HG03196 (cell line): ENCODE data around the gene JAKMIP2.
A peak's percentile ranks its signal among the peaks of the same experiment; 100 is the strongest.
"Not testable (repeated sequence)": the region's sequence is repeated elsewhere in the genome, so short reads cannot be mapped to it uniquely, and the experiment has no call there.

ENCODE experiments used
- ATAC-seq: cut with Tn5 transposase; IDR thresholded peaks from one replicate; pipeline ENCODE4 v1.9.1; 2021; ENCODE audit not compliant: unreplicated experiment

Gene JAKMIP2

DNA sequence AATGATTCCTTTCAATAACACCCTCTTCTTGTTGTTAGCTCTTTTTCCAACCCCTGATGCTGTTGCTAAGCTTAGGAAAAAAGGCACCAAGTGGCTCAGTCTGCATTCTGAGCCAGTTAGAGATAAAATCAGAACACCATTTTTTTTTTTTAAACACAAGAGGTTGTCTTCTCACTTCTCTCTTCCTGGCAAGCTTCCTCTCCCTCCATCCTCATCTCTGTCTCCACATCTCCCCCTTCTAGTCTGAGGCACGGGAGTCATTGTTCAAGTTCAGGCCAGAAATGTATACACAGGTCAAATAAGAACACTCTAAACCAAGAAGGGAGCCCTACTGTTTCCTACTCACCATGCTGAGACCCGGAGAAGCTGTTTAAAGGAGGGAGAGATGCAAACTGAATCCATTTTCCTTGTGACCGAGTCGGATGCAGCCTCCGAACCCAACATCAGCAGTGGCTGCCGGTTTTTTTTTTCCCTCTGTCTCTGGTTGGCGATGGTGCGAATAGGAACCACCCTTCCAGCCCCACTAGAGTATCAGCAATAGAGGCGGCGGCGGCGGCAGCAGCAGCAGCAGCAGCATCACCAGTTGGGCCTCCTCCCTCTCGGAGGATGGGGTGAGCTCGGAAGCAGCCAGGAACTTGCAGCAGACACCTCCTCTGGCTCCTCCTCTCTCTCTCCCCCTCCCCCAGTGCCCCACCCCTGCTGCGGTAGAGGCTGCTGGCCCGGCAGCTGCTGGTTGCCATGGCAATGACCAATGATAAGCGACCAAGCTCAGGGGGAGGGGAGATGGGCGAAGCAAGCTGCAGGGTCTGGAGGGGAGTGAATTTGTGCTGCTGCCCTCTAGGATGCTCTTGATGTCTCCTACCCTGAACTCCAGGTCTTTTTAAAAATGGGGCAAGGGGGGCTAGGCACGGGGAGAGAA is at the start of gene JAKMIP2:
TSS of gene JAKMIP2 (minus strand) at position 619 of the 919 bp plus-strand sequence. CDS start 110,922 bp downstream, outside the sequence.
- no peak for ATAC-seq

DNA sequence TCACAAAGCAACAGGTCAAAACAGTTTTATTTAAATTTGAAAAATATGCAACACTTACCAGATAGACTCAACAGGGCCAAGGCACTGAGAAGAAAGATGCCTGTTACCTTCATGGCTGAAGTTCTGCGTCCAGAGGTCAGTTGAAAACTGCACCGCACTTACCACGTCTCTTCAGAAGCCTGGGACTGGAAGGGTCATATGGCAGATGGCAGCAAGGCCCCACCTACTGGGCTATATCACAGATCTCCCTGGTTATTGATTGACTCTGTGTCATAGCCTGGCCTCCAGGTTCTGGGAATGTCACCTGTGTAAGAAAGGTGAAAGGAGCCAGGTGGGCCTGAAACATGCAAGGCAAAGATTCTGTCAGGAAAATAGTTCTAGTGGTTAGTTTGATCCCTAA is 48.9 kb upstream of the JAKMIP2 start, which contains the start of gene SPINK1:
TSS of gene SPINK1 (minus strand) at position 207 of the 400 bp plus-strand sequence. CDS start at position 113, 94 bp downstream.
- ATAC-seq: no peak

DNA sequence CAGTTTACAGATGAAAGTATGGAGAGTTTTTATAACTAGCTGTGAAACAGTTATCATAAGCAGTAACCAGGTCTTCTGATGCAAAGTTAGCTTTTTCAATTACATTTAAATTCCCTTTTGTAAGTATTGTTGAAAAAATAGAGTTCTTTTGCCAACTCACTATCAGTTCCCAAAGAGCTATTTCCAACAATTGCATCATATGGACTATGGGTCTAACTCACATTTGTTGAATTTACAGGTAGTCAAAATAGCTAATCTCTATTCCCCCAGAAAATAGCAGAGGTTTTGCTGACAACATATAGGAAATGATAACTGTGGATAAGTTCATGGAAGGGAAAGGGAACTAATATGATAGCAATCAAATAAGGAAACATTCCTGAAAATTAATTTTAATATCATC is 47.5 kb upstream of the JAKMIP2 start:
- ATAC-seq: no peak

DNA sequence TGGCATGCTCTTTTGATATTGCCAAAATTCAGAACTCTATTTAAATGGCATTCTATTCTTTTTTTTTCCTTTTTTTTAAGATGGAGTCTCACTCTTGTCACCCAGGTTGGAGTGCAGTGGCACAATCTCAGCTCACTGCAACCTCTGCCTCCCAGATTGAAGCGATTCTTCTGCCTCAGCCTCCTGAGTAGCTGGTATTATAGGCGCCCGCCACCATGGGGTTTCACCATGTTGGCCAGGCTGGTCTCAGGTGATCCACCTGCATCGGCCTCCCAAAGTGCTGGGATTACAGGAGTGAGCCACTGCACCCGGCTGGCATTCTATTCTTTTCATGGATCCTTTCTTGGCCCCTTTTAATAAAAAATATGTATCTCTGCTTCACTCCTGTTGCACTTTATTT is 44.5 kb upstream of the JAKMIP2 start:
- ATAC-seq: not testable (repeated sequence)

DNA sequence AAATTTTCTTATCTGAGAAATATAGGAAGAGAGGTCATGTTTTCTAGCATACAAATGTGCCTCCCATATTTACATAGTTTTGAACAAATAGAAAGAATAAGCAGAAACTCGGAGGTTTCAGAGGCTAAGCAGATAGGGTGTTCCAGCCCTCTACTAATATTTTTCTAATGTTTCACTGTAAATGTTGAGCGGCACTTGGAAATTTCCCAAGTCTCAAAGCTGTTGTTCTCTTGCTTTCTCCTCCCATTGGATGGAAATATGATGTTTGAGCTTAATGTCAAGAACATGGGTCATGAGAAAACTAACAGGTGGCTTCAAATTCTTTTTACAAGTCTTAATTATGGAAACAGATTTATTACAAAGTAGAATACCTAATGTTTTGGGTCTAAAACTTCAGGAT is 43.8 kb upstream of the JAKMIP2 start:
- ATAC-seq: no peak

DNA sequence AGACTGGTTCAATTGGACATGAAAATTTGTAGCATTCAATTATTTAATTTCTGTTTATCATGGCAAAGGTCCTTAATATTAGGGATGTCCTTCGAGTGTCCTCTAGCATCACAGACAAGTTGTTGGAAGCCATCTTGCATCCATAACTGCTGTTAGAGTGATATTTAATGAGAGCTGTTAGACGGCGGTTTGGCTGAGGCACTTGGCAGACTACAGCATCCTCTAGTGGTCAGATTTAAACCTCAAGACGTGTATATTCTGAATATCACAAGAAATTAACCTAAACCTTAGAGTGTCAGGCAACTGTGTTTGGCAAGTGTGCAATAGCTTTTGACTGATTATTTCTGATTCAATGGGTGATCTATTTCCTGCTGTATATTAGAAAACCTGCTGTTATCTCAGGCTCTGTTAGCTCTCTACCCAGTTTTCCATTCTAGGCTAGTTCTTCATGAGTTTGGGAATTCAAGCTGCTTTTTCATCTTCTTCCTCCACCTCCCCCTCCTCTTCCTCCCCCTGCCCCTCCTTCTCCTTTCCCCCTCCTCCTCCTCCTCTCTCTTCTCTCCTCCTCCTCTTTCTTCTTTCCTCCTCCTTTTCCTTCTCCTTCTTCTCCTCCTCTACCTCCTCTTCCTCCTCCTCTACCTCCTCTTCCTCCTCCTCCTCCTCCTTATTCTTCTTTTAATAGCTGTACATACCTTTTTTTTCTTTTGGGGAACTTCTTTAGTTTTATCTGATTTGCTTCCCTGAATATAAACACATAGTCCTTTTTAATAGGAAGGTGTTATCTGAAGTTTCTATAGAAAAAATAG is 40.4 kb upstream of the JAKMIP2 start:
- peak; percentile 87 for ATAC-seq

DNA sequence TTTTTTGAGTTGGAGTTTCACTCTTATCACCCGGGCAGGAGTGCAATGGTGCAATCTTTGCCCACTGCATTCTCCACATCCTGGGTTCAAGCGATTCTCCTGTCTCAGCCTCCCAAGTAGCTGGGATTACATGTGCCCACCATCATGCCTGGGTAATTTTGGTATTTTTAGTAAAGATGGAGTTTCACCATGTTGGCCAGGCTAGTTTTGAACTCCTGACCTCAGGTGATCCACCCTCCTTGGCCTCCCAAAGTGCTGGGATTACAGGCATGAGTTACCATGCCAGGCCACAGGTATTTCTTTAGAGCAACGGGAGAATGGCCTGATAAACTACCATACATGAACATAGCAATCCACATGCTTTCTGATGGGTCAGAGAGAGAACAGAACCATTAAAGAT is 39.7 kb upstream of the JAKMIP2 start:
- not testable (repeated sequence) for ATAC-seq

DNA sequence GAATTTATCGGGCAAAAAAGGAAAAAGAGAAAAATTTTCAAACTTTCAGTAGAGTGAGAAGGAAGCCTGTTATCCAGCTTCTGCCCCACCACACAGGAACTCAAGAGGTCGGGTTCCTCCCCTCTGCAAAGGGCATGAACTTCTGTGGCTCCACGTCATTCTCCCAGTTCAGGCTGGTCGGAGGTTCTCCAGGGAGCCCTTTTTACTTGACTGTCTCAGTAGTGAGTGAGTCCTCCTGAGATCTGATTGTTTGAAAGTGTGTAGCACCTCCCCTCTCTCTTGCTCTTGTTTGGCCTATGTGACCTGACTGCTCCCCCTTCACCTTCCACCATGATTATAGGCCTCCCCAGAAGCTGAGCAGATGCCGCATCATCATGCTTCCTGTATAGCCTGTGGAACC is 39.2 kb upstream of the JAKMIP2 start:
- ATAC-seq: no peak

DNA sequence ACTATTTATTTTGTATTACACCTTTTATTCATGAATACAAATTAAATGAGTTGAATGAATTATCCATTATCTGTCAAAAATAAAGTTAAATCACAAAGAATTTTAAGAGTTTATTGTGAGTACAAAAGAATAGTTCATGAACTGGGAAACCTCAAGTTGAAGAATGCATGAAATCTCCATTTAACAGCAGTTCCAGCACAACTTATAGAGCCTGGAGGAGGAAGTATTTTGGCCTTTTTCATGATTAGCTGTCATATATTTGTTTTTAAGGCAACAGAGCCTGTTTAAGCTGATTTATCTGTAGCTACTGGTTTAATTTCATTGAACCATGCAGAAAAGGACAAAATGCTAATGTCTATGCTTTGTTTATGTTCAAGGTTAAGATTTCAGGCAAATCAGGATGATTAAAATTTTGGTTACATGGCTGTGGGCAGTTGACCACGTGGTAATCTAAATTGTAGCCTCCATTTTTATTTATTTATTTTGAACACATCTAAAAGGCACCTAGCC is 36.8 kb upstream of the JAKMIP2 start:
- ATAC-seq: no peak

DNA sequence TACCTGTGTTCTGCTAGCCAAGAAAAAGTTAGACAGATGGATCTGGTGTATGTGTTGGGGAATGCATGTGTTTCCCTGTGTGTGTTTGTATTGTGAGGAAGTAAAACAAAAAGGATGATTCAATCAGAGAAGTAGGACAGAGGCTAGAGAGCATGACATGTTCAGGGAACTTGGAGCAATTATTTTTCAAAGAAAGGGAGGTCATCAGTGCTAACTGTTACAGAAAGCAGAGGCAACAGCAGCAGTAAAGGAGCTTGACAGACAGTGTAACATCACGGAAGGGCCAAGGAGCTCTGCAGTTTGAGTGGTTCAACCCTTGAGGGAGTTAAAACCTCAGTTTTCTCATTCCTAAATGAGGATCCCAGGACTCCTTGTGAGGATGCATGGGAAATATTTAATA is 35.8 kb upstream of the JAKMIP2 start:
- ATAC-seq: no peak

DNA sequence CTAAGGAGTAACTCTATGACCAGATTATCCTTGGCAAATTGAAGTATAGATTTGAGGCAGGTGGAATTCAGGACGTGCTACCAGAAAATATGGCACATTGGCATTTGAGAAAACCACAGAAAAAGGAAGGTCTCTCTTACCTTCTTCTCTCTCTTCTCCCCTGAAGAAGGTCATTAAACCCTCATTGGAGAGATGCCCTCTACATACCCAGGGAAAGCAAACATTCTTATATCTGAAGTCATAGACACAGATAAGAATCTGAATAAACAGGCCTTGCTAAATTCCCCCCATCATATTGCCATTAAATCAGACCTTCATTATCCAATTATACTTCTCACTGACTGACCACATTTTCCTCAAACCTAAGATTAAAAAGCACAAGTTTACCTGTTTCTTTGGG is 31.2 kb upstream of the JAKMIP2 start:
- no peak for ATAC-seq

DNA sequence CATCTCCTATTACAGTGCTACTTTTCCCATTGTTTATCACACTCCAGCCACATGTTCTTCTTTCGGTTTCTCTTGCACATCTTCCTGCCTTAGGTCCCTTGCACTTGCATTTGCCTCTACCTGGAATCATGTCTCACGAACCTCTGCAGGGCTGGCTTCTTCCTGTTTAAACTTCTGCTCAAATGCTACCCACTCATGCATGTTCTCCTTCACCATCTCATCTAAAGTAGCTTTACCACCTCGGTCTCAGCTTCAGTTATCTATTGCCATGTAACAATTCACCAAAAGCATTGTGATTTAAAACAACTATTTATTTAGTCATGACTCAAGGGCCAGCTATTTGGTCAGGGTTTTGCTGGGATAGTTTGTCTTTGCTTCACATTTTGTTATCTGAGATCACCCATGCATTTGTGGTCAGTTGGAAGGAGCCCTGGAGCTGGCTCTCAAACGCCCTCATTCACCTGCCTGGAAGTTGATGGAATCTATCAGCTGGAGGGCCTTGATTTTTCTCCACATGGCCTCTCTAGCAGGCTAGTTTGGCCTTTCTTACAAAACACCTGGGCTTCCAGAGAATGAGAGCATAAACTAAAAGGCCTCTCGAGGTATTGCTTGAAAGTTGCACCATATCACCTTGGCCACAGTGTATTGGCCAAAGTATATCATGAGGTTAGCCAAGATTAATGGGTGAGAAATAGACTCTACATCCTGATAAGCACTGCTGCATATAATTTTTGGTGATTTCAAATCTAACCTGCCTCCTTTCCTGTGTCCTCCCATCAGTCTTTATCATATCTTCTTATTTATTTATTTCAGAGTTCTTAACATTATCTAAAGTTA is 27.5 kb upstream of the JAKMIP2 start:
- ATAC-seq: no peak

DNA sequence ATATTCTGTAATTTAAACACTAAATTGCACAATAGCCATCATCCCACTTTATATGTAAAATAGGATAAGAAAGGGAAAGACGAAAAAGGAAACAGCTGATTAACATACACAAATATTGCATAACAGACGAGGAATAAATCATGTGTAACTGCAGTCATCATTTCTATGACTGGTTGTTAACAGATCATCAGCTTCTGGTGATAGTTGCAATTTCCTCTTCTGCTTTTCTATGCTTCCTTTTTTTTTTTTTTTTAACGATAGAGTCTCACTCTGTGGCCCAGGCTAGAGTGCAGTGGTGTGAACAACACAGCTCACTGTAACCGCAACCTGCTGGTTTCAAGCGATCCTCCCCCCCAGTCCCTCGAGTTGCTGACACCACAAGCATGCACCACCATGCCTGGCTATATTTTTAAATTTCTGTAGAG is 22.5 kb upstream of the JAKMIP2 start:
- peak; percentile 77 for ATAC-seq

DNA sequence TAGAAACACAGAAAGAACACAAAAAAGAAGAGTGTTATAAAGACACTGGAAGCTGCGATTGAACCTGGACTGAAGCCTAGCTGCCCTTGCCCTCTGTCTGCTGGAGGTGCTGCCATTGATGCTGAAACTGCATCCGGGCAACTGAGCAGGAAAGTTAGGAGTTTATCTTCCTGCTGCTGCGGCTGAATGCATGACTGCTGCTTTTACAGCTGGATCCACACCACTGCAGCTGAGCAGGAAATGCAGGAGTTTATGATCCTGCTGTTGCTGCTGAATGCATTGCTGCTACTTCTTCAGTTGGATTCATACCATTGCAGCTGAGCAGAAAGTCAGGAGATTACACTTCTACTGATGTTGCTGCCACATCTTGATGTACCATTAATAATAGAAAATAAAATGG is 21.8 kb upstream of the JAKMIP2 start:
- no peak for ATAC-seq

DNA sequence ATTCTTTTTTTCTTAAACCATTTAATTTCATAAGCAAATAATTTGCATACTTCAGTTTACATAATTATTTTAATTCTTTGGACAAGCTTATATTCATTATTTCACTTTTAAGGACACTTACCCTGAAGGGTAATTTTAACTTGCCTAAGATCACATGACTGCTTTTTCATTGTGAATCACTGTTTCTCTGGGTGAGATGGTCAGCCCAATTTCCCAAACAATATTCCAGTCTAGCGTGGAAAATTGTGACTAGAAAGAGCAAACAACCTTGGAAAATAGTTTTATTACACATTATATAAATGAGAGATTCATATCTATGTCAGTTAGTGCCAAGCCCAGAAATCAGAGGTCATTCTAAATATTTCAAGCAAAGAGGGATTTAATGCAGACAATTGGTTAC is 21.4 kb upstream of the JAKMIP2 start:
- no peak for ATAC-seq

DNA sequence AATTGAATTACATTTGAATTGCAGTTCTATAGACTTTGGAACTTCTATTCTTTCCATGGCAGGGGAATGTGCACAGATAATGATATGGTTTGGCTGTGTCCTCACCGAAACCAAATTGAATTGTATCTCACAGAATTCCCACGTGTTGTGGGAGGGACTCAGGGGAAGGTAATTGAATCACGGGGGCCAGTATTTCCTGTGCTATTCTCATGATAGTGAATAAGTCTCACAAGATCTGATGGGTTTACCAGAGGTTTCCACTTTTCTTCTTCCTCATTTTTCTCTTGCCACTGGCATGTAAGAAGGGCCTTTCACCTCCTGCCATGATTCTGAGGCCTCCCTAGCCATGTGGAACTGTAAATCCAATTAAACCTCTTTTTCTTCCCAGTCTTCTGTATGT is 20.6 kb upstream of the JAKMIP2 start:
- not testable (repeated sequence) for ATAC-seq

DNA sequence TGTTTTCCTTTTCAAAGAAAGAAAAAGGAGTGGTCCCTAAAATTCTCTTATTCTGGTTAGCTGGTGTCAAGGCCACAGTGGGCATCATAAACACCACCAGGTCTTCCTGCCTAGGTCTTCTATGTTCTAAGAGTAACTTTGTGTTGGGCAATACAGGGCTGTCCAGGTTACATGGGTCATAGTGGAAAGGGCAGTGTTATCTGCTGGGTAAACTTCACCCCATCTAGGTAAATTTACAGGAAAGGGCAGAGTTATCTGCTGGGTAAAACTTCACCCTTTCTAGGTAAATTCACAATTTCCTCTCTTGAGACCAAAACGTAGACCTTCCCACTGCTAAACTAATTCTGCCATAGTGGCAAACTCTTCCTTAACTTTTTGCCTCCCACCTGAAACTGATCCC is 18.9 kb upstream of the JAKMIP2 start:
- no peak for ATAC-seq

DNA sequence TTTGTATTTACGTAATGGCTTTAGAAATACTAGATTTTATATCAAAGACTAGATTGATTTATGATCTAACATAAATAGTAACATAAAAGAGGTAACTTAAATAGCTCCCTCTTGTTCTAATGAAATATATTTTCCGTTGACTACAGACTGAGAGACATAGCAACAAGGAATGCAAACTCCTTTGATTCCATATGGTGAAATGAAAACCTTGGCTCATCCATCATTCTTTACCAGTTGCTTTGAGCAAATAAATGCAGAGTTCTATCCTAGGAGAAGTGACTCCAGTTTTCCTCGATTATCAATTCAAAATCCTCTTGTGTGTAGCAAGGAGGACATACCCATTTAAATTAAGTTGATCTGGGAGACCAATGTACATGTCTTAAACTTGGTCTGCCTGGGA is 18.0 kb upstream of the JAKMIP2 start:
- ATAC-seq: no peak

DNA sequence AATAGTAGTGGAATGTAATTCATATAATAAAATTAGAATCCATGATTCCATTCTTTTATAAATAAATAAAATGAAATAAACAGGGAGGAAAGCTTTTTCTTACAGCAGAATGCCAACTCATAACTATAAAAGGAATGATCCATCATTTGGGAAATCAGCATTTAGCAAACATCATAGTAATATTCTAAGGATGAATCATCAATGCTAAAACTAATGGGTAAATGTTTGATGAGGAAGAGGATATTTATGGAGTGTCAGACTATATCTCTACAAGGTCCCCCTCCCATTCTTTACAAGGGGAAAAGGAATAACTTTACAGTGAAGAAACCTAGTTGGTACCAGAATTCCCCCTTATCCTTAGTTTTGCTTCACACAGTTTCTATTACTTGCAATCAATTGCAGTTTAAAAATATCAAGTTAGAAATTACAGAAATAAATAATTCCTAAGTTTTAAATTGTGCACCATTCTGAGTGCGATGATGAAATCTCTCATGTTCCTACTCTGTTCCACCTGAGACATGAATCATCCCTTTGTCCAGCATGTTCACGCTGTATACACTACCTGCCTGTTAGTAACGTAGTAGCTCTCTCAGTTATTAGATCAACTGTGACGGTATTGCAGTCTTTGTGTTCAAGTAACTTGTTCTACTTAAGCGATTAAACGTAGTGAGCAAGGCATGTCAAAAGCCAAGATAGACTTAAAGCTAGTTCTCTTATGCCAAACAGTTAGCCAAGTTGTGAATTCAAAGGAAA is 14.2 kb upstream of the JAKMIP2 start:
- ATAC-seq: no peak

DNA sequence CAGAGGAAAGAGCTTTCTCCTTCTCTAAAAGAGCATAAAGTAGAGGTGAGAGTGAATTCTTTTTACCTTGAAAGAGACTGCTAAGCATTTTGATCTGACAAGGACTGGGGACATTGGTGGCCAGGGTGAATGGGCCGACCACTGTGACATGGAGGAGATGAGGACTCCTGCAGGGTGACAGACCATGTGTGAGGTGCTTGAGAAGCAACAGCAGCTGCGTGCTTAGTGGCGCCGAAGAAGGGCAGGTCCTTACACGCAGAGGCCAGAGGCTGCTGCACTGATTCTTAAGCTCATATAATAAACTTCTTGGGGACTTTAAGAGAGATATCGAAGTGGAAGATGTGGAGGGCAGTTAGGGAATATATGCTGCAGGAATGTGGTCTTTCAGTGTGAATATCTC is 8.7 kb upstream of the JAKMIP2 start:
- ATAC-seq: no peak
